GM23248 (cell line): ENCODE data around the gene PLEKHB2. TPM values are rescaled to one million over a fixed set of nuclear protein-coding genes. Genes with fewer than 3 reads are reported as not detected.
"Not testable (repeated sequence)": the region's sequence is repeated elsewhere in the genome, so short reads cannot be mapped to it uniquely, and the experiment has no call there.

Experiments
- DNase-seq: peaks from one replicate; pipeline ENCODE4 v3.0.0-alpha.2; 2015
- H2AFZ ChIP-seq: fragments of 200-600 bp; sonication (generic); 2 replicates; pipeline ENCODE4 v1.6.1; 2016; ENCODE audit warnings: antibody characterized with exemption
- H3F3A ChIP-seq: fragments of 200-600 bp; sonication (generic); 2 replicates; pipeline ENCODE4 v1.6.1; 2016; ENCODE audit warnings: mild to moderate bottlenecking, antibody characterized with exemption, mixed run types; ENCODE audit not compliant: insufficient read depth
- H3K27ac ChIP-seq: fragments of 200-600 bp; sonication (generic); 2 replicates; pipeline ENCODE4 v1.5.1; 2016; ENCODE audit warnings: mild to moderate bottlenecking
- H3K27me3 ChIP-seq: fragments of 200-600 bp; sonication (generic); replicated peaks from 2 replicates; pipeline ENCODE4 v1.6.1; 2016; ENCODE audit warnings: mild to moderate bottlenecking; ENCODE audit not compliant: insufficient read depth
- H3K36me3 ChIP-seq: fragments of 200-600 bp; sonication (generic); 2 replicates; pipeline ENCODE4 v1.6.1; 2016; ENCODE audit warnings: low read depth, mild to moderate bottlenecking
- H3K4me1 ChIP-seq: fragments of 200-600 bp; sonication (generic); 2 replicates; pipeline ENCODE4 v1.6.1; 2016; ENCODE audit warnings: mild to moderate bottlenecking; ENCODE audit not compliant: insufficient read depth
- H3K4me2 ChIP-seq: fragments of 200-600 bp; sonication (generic); one replicate; pipeline ENCODE4 v1.6.1; 2016; ENCODE audit warnings: mild to moderate bottlenecking; ENCODE audit not compliant: unreplicated experiment
- H3K4me3 ChIP-seq: fragments of 200-600 bp; sonication (generic); 2 replicates; pipeline ENCODE4 v1.5.1; 2016; ENCODE audit warnings: mild to moderate bottlenecking
- H3K79me2 ChIP-seq: fragments of 200-600 bp; sonication (generic); 2 replicates; pipeline ENCODE4 v1.6.1; 2016; ENCODE audit warnings: mild to moderate bottlenecking; ENCODE audit not compliant: insufficient read depth
- H3K9ac ChIP-seq: fragments of 200-600 bp; sonication (generic); 2 replicates; pipeline ENCODE4 v1.6.1; 2016; ENCODE audit warnings: mild to moderate bottlenecking
- H3K9me2 ChIP-seq: fragments of 200-600 bp; sonication (generic); 2 replicates; pipeline ENCODE4 v1.6.1; 2016; ENCODE audit warnings: mixed run types, mild to moderate bottlenecking, moderate library complexity; ENCODE audit not compliant: insufficient read depth
- H3K9me3 ChIP-seq: fragments of 200-600 bp; sonication (generic); one replicate; pipeline ENCODE4 v1.6.1; 2017; ENCODE audit warnings: low read depth
- H4K20me1 ChIP-seq: fragments of 200-600 bp; sonication (generic); 2 replicates; pipeline ENCODE4 v1.6.0; 2016; ENCODE audit not compliant: insufficient read depth
- EZH2 ChIP-seq: fragments of 200-600 bp; sonication (generic); IDR thresholded peaks from 2 replicates; pipeline ENCODE4 v1.6.1; 2018; ENCODE audit warnings: antibody characterized with exemption, mild to moderate bottlenecking; ENCODE audit not compliant: insufficient read depth, poor library complexity, severe bottlenecking
- EZH2phosphoT487 ChIP-seq: fragments of 200-600 bp; sonication (generic); IDR thresholded peaks from 2 replicates; pipeline ENCODE4 v1.6.1; 2018; ENCODE audit warnings: antibody characterized with exemption, moderate library complexity, mild to moderate bottlenecking, low read depth; ENCODE audit not compliant: insufficient read depth
- WGBS, 2 experiments: methylation state at CpG; one replicate each; pipeline ENCODE4 v1.1.6; 2015 to 2017; ENCODE audit warnings: low lambda C conversion rate in 2 of 2, low coverage in 1 of 2; ENCODE audit errors: missing lambda C conversion rate in 2 of 2; 5-methylcytosine and 5-hydroxymethylcytosine counted together
- in situ Hi-C: fragments of 300-500 bp; cut with MboI; formaldehyde crosslinking; loops from 2 replicates; pipeline ENCODE4 v1.15.0; 2020
- polyA plus RNA-seq: library from polyadenylated mRNA; unstranded; fragments of >200 nt; fragmentation: Nextera tagmentation; extraction: Ambion mirVana; gene quantifications from 2 replicates; pipeline ENCODE4 v1.2.1, GENCODE V29; 2016
- total RNA-seq: library from RNA; depleted of rRNA; stranded (reverse); fragments of >200 nt; shearing (Covaris generic); gene quantifications from 2 replicates; pipeline ENCODE4 v1.2.3, GENCODE V29; 2014

PLEKHB2 gene
- total and polyA plus RNA-seq, 2 experiments from 2014 or later, result 71.7 to 94.7 TPM

DNA sequence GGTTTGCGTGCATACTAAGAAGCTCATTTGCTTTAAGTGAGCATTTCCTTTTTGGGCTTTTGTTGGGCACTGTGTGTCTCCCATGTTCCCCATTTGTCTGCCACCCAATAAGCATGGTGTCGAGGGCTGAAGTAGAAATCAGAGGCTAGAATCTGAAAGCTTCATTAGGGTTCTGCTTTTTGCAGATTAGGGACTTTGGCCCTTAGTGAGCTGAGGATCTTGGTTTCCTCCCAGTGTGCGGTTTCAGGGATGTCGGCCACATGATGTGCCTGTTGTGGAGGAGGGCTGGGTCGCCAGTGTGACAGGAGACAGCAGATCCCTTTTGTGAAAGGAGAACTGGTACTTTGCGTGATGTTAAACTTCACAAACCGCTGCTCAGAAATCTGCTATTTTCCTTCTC is 41.1 kb downstream of the PLEKHB2 start:
- no peaks in the 10 kb centered on the region for H3K9me3 ChIP-seq
- no peaks in the 10 kb centered on the region; the same call in 1 of the 2 replicates for H4K20me1 ChIP-seq
- H3K9me2 ChIP-seq, result no peaks in the 10 kb centered on the region
- H3K4me1 ChIP-seq, result peaks cover 4% of the 10 kb centered on the region; the same call in 1 of the 2 replicates
- H3K4me3 ChIP-seq, result no peak overlapping the region
- no peak overlapping the region for H2AFZ ChIP-seq
- H3K27ac ChIP-seq, result no peak overlapping the region
- peaks cover 15% of the 10 kb centered on the region for H3K79me2 ChIP-seq
- H3K4me2 ChIP-seq, result no peak overlapping the region
- 97 to 99% methylated on average over 7 of the region's 7 CpGs for WGBS, 2 experiments
- DNase-seq, result no peak
- TF ChIP-seq EZH2, result no peak
- in situ Hi-C loops, result no loop called here
- H3F3A ChIP-seq, result peaks cover 4% of the 10 kb centered on the region; the same call in 1 of the 2 replicates
- no peak overlapping the region for H3K9ac ChIP-seq
- H3K36me3 ChIP-seq, result peaks cover 28% of the 10 kb centered on the region; the same call in 1 of the 2 replicates
- H3K27me3 ChIP-seq, result no peaks in the 10 kb centered on the region

DNA sequence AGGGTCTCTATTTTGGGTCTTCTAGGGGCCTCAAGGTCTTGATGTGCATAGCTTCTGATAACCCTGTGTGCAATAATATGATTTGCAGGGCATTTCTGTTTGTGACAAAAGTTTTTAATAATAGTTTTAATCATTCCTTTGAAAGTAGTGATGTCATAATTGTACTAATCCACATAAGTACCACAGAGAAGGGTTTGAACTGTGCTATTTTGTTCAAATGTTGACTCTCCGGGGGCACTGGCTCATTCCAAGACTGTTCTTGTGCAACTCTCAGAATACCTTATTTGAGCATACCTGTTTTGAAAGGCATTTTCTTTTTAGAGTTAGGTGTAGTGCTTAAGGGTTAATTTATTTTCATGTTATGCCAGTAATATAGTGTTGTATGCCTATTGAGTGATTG is 41.6 kb downstream of the PLEKHB2 start:
- 41 to 49% methylated on average over 1 of the region's 1 CpG for WGBS, 2 experiments
- Histone ChIP-seq H3K9me2 (no peaks in the 10 kb centered on the region), H3K4me2 (no peak overlapping the region), H3K9me3 (no peaks in the 10 kb centered on the region), H3K4me3 (no peak overlapping the region), H2AFZ (no peak overlapping the region), H3K27ac (no peak overlapping the region), H3K27me3 (no peaks in the 10 kb centered on the region), H3K79me2 (peaks cover 13% of the 10 kb centered on the region), H4K20me1 (no peaks in the 10 kb centered on the region; the same call in 1 of the 2 replicates), H3F3A (peaks cover 4% of the 10 kb centered on the region; the same call in 1 of the 2 replicates), H3K36me3 (peaks cover 25% of the 10 kb centered on the region; the same call in 1 of the 2 replicates), H3K4me1 (peaks cover 4% of the 10 kb centered on the region; the same call in 1 of the 2 replicates), H3K9ac (no peak overlapping the region)
- in situ Hi-C loops, result no loop called here
- DNase-seq, result no peak
- TF ChIP-seq EZH2phosphoT487 (no peak), EZH2 (no peak)

DNA sequence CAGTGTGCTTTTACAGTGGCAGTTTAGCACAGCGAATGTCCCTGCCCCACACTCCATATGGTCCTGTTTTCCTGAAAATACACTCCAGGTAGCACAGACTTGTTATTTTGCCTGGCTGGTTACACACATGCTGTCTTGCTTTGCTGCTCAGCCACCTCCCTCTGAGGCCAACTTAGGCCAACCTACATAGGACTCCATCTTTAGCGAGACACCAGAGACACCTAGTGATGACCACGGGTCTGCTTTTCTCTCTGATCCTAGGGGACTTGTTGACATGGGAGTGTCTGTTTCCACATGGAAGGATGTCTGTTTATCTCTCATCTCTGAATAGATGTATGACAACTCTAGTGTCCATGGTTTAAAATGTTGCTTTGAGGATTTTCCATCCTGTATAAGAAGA is 43.3 kb downstream of the PLEKHB2 start:
- H3K4me2 ChIP-seq, result no peak overlapping the region
- H3K36me3 ChIP-seq, result peaks cover 9% of the 10 kb centered on the region; the same call in 1 of the 2 replicates
- H2AFZ ChIP-seq, result no peak overlapping the region
- H3K27ac ChIP-seq, result no peak overlapping the region
- WGBS, 2 experiments, result 50 to 75% methylated on average over 3 of the region's 3 CpGs
- TF ChIP-seq EZH2phosphoT487, result no peak
- TF ChIP-seq EZH2, result no peak
- peaks cover 2% of the 10 kb centered on the region for H3K79me2 ChIP-seq
- H3K9me3 ChIP-seq, result no peaks in the 10 kb centered on the region
- H3K9me2 ChIP-seq, result no peaks in the 10 kb centered on the region
- no peak for DNase-seq
- H3K4me3 ChIP-seq, result no peak overlapping the region
- no peaks in the 10 kb centered on the region; the same call in 1 of the 2 replicates for H4K20me1 ChIP-seq
- in situ Hi-C loops, result no loop called here
- no peak overlapping the region for H3K9ac ChIP-seq
- H3K4me1 ChIP-seq, result peaks cover 3% of the 10 kb centered on the region; the same call in 1 of the 2 replicates
- no peaks in the 10 kb centered on the region for H3K27me3 ChIP-seq
- peaks cover 4% of the 10 kb centered on the region; the same call in 1 of the 2 replicates for H3F3A ChIP-seq

DNA sequence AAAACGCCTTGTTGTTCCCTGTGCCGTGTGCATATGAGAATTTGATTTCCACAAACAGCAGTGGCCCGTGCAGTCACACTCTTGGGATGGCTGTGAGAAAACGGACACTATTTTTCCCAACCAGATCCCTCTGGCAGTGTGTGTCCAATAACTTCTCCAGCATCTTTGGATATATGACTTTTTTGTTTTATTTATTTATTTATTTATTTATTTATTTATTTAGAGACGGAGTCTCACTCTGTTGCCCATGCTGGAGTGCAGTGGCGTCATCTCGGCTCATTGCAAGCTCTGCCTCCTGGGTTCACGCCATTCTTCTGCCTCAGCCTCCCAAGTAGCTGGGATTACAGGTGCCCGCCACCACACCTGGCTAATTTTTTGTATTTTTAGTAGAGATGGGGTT is 45.0 kb downstream of the PLEKHB2 start:
- H3K36me3 ChIP-seq, H2AFZ ChIP-seq, H3K27ac ChIP-seq, DNase-seq, H3K4me2 ChIP-seq, H3K9me3 ChIP-seq, H3K27me3 ChIP-seq, in situ Hi-C loops, H3F3A ChIP-seq, H3K4me1 ChIP-seq, H3K79me2 ChIP-seq, H3K4me3 ChIP-seq, H3K9me2 ChIP-seq, H3K9ac ChIP-seq, H4K20me1 ChIP-seq: not testable (repeated sequence)
- WGBS, 2 experiments, result 92 to 94% methylated on average over 9 of the region's 9 CpGs

DNA sequence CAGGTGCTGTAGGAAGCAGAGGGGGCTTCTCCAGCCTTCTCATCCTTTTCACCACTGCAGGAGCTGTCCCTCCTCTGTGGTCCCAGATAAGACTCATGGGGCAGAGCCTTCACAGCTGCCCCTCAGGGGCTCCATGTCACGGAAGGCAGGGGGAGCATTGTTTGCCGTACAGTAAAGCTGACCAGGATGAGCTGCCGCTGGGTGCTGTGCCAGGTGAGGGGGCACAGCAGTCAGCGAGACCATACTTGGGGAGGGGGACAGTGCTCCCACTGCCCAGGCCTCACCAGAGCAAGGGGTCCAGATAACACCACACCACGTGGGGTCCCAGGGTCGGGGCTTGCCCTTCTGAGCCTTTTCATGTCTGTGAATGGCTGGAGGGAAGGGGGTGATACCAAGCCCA is 46.3 kb downstream of the PLEKHB2 start:
- Histone ChIP-seq H3F3A (peaks cover 4% of the 10 kb centered on the region; the same call in 1 of the 2 replicates), H3K9me3 (no peaks in the 10 kb centered on the region), H3K4me1 (no peaks in the 10 kb centered on the region), H3K4me3 (no peak overlapping the region), H3K9me2 (no peaks in the 10 kb centered on the region), H3K4me2 (no peak overlapping the region), H2AFZ (no peak overlapping the region), H3K9ac (no peak overlapping the region), H3K79me2 (no peaks in the 10 kb centered on the region), H3K27me3 (no peaks in the 10 kb centered on the region), H3K36me3 (peaks cover 8% of the 10 kb centered on the region; the same call in 1 of the 2 replicates), H3K27ac (no peak overlapping the region), H4K20me1 (no peaks in the 10 kb centered on the region)
- no peak for TF ChIP-seq EZH2
- no peak for TF ChIP-seq EZH2phosphoT487
- WGBS, 2 experiments, result 72 to 76% methylated on average over 6 of the region's 6 CpGs
- DNase-seq, result no peak
- in situ Hi-C loops, result no loop called here
